Measurements from ENCODE around the gene SPATA13.

The SPATA13 gene

GRCh38 chr13:24147570-24147963, 13.0 kb upstream of the SPATA13 start:
- H3K4me3 ChIP-seq (replicated peaks; ENCODE audit: low read depth, low read length), result no peak overlapping the region
- TF ChIP-seq CTCF (IDR thresholded peaks at IDR 0.05; ENCODE audit: low read length, missing control alignments), result no peak
- DNase-seq (ENCODE audit: low read depth), result no peak

- TF ChIP-seq CTCF (IDR thresholded peaks at IDR 0.05; ENCODE audit: low read length, missing control alignments), result peak; percentile 25
- H3K4me3 ChIP-seq (replicated peaks; ENCODE audit: low read depth, low read length), result no peak overlapping the region
- peak; percentile 97 for DNase-seq (ENCODE audit: low read depth)
Measured at GRCh38 chr13:24148414-24149235, 11.9 kb upstream of the SPATA13 start.

- no peak for TF ChIP-seq CTCF (IDR thresholded peaks at IDR 0.05; ENCODE audit: low read length, missing control alignments)
Measured at GRCh38 chr13:24149246-24150032, 11.1 kb upstream of the SPATA13 start.

GRCh38 chr13:24150572-24150971, 9.9 kb upstream of the SPATA13 start:
- no peak for DNase-seq (ENCODE audit: low read depth)
- TF ChIP-seq CTCF (IDR thresholded peaks at IDR 0.05; ENCODE audit: low read length, missing control alignments), result no peak
- no peak overlapping the region for H3K4me3 ChIP-seq (replicated peaks; ENCODE audit: low read depth, low read length)

More at GRCh38 chr13:24149246-24150032, 11.1 kb upstream of the SPATA13 start:
- peak; percentile 67 for DNase-seq (ENCODE audit: low read depth)
- H3K4me3 ChIP-seq (replicated peaks; ENCODE audit: low read depth, low read length), result no peak overlapping the region

GRCh38 chr13:24151864-24152263, 8.7 kb upstream of the SPATA13 start:
- no peak for TF ChIP-seq CTCF (IDR thresholded peaks at IDR 0.05; ENCODE audit: low read length, missing control alignments)
- no peak overlapping the region for H3K4me3 ChIP-seq (replicated peaks; ENCODE audit: low read depth, low read length)

GRCh38 chr13:24152292-24153214, 8.0 kb upstream of the SPATA13 start:
- no peak overlapping the region for H3K4me3 ChIP-seq (replicated peaks; ENCODE audit: low read depth, low read length)
- no peak for TF ChIP-seq CTCF (IDR thresholded peaks at IDR 0.05; ENCODE audit: low read length, missing control alignments)

More at GRCh38 chr13:24151864-24152263, 8.7 kb upstream of the SPATA13 start:
- DNase-seq (ENCODE audit: low read depth), result no peak

More at GRCh38 chr13:24152292-24153214, 8.0 kb upstream of the SPATA13 start:
- DNase-seq (ENCODE audit: low read depth), result no peak

Measured in fibroblast of pulmonary artery (primary cell).